ENCODE data around the gene PRRX1.
A peak's percentile ranks its signal among the peaks of the same experiment; 100 is the strongest.

The PRRX1 gene

GRCh38 chr1:170664093-170664827, at the start of gene PRRX1:
Gene PRRX1 (plus strand): TSS chr1:170664131. CDS start chr1:170664219, 88 bp downstream.
- peak in 1 of 2 experiments; percentile 20 for DNase-seq

DNA sequence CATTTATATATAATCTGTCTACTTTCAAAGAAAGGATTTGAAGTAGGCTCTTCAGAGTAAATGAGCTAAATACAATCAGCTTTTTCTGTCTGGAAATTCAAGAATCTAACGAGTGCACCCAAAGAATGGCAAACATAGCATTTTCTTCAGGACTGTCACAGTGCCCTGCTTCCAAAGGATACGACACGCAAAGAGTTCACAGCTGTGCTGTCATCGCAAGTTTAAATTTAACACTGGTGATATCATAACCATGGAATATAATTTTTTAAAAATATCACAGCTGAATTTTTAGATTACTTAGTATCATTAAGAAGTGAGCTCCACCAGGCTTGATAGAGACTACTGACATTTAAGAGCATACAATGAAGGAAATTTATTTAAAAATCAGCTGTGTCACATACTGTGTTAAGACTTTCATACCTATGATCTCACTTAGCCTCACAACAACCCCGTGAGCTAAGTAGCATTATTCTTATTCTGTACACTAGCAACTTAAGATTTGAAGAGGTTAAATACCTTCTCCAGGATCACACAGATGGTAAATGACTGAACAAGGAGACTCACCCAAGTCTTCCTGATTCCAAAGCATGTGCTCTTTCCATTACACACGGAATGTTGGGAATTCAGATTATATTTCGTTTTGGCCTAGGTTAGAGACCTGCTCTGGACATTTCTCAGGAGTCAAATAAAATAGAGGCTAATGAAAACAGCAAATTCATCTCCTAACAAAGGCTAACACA, 46.2 kb upstream of the PRRX1 start:
- no peak for DNase-seq

DNA sequence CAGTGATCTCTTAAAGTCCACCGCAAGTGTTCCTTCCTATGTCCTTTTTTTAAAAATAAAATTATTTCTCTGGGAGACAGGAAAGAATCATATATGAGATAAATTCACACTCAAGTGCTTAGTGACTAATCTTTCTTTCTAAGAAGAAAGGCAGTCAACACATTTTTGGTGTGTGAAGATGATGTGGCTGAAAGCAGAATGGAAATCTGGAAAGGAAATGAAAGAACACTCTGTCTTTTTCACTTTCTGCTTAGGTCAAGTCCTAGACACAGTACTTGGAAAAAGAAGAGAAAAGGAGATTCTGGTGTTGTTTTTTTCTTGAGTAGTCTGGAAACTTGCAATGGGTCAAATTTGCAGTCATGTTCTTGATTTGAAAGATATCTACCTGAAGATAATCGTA, 45.5 kb upstream of the PRRX1 start:
- no peak for DNase-seq

DNA sequence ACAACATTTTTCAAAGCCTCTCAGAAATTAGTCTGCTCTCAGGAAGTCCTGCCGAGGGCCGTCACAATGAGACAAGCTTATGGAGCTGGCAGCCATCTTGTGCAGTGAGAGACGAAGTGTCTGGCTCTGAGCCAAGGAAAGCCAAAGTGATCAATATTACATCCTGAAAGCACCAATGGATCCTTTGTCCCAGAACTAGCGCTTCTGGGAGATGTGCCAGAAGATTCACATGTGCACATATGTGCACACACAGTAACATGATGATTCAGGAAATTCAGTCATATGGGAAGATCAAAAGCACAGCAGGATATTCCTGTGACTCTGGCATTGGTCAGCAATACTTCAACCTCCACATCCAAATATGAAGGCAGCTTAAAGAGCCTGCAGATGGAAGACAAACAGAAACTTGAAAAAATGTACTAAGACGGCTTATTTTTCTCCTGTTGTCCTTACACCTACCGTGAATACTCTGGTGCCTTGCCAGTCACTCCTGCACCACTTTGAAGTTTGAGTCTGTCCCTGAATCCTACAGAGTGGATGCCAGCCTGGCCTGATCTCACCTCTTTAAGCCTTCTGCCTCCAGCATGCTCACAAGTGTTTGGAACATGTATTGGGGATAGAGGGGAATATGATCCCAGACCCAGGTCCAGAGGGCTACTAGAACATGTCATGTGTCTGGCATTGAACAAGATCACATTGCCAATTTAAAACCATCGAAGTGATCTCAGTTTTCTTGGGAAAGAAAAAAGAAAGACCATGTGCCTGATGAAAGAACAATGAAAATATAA, 44.5 kb upstream of the PRRX1 start:
- DNase-seq = no peak

- no peak for DNase-seq
These were observed 43.8 kb upstream of the PRRX1 start for GRCh38 chr1:170620164-170620563.

DNA sequence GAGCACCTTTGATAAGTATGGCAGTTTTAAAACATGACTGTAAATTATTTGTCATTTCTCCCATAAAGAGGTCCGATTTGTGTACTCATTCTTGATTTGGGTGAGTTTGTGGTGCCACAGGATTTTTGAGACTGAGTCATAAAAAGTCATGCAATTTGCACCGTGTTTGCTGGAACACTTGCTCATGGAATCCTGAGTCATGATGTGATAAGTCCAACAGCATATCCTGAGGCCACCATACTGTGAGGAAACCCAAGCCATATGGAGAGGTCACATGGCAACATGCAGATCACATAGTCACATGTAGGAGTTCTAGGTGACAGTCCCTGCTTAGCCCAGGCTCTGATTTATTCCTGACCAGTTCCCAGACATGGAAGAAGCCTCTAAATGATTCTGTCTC, 40.8 kb upstream of the PRRX1 start:
- no peak for DNase-seq

DNA sequence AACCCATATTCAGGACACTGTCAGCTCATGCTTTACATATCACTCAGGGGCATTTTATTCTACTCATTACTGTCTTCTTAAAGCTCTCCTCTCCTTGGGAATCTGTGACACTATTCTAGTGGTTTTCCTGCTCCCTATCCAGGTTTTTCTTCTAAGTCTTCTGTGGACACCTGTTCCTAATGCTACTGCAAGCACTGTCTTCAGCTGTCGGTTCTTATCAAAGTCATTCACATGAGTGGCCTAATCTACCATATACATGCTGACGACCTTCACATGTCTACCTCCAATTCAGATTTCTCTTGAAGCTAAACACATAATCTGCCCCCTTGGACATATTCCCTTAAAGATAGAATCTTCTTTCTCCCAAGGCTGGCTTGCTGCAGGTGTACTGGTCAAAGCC, 39.8 kb upstream of the PRRX1 start:
- no peak for DNase-seq

DNA sequence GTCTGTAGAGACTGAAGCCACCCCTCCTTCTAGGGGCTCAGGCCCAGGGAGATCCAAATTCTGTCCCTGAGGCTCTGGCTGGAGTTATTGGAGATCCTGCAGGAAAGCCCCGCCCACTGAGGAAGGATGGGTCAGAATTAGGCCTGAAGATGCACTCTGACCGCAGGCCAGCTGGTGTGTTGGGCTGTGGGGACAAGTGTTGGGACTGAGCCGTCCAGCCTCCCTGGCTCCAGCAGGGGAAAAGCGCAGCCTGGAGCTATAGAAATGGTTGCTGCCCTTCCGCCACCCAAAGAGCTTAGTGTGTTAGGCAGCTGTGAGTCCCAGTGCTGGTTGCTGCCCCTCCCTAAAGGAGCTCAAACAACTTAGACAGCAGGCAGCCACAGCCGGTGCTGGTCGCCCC, 33.0 kb upstream of the PRRX1 start:
- DNase-seq = no peak

- no peak for DNase-seq
These were observed 29.6 kb upstream of the PRRX1 start for GRCh38 chr1:170634293-170634692.

DNA sequence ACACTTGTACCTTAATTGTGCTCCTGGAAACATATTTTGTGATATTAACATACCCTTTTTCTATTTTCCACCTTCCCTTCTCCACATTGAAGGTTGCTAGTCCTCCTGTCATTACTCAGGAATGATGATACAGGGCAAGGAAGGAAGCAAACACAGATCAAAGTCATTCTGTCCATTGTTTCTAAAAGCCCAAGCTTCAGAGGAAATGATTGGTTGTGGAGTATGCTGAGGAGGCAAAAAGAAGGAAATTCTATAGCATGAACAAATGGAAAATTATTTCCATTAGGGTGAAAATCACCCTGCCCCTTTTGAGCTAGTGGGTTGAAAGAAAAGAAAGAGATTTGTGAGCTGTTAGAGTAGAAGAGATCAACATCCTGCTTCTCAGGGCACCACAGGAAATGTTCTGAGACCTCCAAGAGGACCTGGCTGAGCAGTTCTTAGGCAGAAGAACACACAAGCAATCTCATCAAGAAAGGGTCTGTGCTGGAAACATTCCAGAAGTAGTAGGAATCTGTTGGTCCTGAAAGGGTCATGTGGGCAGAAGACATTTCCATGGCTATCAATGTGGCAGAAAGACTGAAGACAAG, 29.0 kb upstream of the PRRX1 start:
- DNase-seq = no peak

GRCh38 chr1:170640581-170640980, 23.4 kb upstream of the PRRX1 start:
- no peak for DNase-seq

DNA sequence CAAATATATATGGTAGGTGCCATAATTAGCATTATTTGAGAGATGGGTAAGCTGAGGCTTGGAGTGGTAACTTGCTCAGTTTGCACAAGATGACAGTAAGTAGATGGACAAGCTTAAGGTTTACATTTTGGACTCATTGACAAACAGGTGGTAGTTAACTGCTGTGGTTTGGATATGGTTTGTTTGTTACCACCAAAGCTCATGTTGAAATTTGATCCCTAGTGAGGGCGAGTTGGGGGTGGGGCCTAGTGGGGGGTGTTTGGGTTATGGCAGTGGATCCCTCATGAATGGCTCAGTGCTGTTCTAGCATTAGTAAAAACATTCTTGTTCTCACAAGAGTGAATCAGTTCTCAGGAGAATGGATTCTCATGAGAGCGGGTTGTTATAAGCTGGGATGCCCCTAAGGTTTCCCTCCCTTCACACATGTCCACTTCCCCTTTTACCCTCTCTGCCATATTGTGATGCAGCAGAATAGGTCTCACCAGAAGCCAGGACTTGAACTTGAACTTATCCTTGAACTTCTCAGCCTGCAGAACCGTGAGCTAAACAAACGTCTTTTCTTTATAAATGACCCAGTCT, 6.6 kb upstream of the PRRX1 start:
- DNase-seq = no peak

GRCh38 chr1:170659399-170660035, 4.4 kb upstream of the PRRX1 start:
- DNase-seq = no peak

- no peak for DNase-seq
These were observed 3.6 kb upstream of the PRRX1 start for GRCh38 chr1:170660281-170660713.

- no peak for DNase-seq
These were observed 2.9 kb upstream of the PRRX1 start for GRCh38 chr1:170660871-170661645.

DNA sequence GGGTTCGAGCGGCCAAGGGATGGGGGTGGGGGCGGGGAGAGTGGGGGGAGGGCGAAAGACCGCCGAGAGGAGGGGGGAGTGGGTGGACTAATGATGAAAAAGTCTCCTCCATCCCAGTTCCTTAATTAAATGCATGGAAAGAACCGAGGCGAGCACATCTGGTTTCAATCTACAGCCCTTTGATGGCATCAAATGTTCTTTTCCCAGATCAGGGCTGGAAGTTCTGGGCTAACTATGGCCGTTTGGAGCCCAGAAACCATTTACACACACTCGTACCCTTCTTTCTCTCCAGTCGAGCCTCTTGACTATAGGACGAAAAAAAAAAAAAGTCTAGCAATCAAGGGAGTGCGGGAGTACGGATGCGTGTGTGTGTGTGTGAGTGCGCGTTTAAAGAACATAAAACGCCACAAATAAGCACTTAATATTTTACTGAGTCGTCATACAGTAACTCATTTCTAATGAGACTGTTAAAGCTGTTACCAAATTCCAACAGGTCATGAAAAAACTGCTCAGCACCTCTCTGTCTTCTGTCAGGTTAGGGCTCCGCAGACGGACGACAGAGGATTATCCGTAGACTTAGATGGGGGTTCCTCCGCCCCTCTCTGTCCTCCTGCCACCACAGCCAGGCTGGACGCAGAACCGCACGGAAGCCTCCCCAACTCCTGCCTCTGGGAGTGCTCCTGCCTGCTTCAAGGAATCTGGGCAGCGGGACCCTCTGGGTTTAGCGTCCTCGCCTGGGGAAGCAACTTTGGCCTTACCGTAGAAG, 2.1 kb upstream of the PRRX1 start:
- no peak for DNase-seq

GRCh38 chr1:170662561-170663403, 1.1 kb upstream of the PRRX1 start:
- DNase-seq = no peak

DNA sequence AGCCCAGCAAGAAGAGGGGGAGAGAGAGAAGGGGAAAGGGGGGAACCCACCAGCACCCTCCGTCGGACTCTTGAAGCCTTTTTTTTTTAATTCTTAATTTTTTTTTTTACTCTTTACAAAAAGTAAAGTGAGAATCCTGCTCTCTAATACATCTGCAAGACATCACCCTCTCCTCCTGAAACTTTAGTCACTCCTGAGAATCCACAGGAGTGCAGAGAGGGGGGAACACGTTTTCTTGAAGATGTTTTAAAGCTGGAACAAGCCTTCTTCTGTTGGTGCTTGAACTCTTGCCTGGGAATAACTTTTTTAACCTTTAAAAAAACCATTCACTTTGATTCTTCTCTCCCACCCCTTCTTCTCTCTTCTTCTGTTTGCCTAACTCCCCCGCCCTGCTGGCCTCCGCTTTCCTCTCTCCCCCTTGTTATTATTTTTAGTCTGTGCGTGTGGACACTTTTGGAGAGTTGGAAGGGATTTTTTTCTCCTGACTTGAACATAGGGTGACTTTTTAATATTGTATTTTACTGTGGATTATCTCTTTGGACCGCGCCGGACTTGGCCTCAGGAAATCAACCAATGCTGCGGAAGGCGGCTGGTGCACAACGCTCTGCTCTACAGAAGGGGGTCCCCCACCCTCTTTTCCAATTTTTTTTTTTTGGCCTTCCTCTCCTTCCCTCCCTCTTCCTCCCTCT, 383 bp upstream of the PRRX1 start:
- DNase-seq = no peak
